Left hindlimb (tissue), 1 donor: ENCODE data around the gene HNRNPA3.
"Not testable (repeated sequence)": the region's sequence is repeated elsewhere in the genome, so short reads cannot be mapped to it uniquely, and the experiment has no call there.

Experiments used
- DNase-seq: peaks from one replicate; pipeline ENCODE4 v3.0.0-alpha.2; 2018

The HNRNPA3 gene

GRCh38 chr2:177188482-177189469 is 23.8 kb upstream of the HNRNPA3 start:
- no peak for DNase-seq

- no peak for DNase-seq
Observed at GRCh38 chr2:177190941-177191340, 21.7 kb upstream of the HNRNPA3 start.

GRCh38 chr2:177192788-177193187 is 19.8 kb upstream of the HNRNPA3 start:
- DNase-seq, result no peak

GRCh38 chr2:177193240-177193639 is 19.4 kb upstream of the HNRNPA3 start:
- no peak for DNase-seq

GRCh38 chr2:177195194-177195593 is 17.4 kb upstream of the HNRNPA3 start:
- DNase-seq, result no peak

GRCh38 chr2:177200419-177200818 is 12.2 kb upstream of the HNRNPA3 start:
- DNase-seq, result not testable (repeated sequence)

GRCh38 chr2:177201919-177202346 is 10.7 kb upstream of the HNRNPA3 start:
- no peak for DNase-seq

- DNase-seq, result no peak
Observed at GRCh38 chr2:177204417-177204816, 8.2 kb upstream of the HNRNPA3 start.

GRCh38 chr2:177207101-177207500 is 5.5 kb upstream of the HNRNPA3 start:
- no peak for DNase-seq

GRCh38 chr2:177211169-177211568 is 1.4 kb upstream of the HNRNPA3 start:
- DNase-seq, result no peak

GRCh38 chr2:177211576-177212105 is 953 bp upstream of the HNRNPA3 start:
- no peak for DNase-seq

- peak; percentile 93 for DNase-seq
Observed at GRCh38 chr2:177212891-177213856, 580 bp downstream of the HNRNPA3 start.

GRCh38 chr2:177217247-177217843 is 4.8 kb downstream of the HNRNPA3 start:
- DNase-seq, result no peak

GRCh38 chr2:177219787-177220186 is 7.2 kb downstream of the HNRNPA3 start:
- not testable (repeated sequence) for DNase-seq

- no peak for DNase-seq
Observed at GRCh38 chr2:177221534-177221933, 8.9 kb downstream of the HNRNPA3 start.

GRCh38 chr2:177221970-177222369 is 9.4 kb downstream of the HNRNPA3 start:
- DNase-seq, result no peak

GRCh38 chr2:177223436-177223835 is 10.8 kb downstream of the HNRNPA3 start:
- DNase-seq, result not testable (repeated sequence)

GRCh38 chr2:177225965-177226360 is 13.4 kb downstream of the HNRNPA3 start:
- DNase-seq, result no peak

GRCh38 chr2:177229442-177230242 is 17.0 kb downstream of the HNRNPA3 start:
- DNase-seq, result no peak

- no peak for DNase-seq
Observed at GRCh38 chr2:177231270-177231669, 18.7 kb downstream of the HNRNPA3 start.

- DNase-seq, result no peak
Observed at GRCh38 chr2:177232098-177232704, 19.6 kb downstream of the HNRNPA3 start.
